AG04449 (cell line): Measurements from ENCODE around the gene FGA.

Experiments
- CTCF ChIA-PET: fragments of 350-600 bp; formaldehyde crosslinking; extraction: SDS; loops from one replicate; lab custom pipeline; 2021; ENCODE audit warnings: antibody characterized with exemption; lab: Yijun Ruan, JAX
- POLR2A ChIA-PET: fragments of 400-600, 350-600 bp; formaldehyde crosslinking; extraction: SDS; loops from one replicate; lab custom pipeline; 2020; ENCODE audit warnings: antibody characterized with exemption, inconsistent platforms; lab: Yijun Ruan, JAX
- DNase-seq: peaks from one replicate; pipeline ENCODE4 v3.0.0-alpha.2; 2010; ENCODE audit warnings: low read depth, low spot score
- H3K4me3 ChIP-seq: 2 replicates; pipeline ENCODE4 v1.5.1; 2011; ENCODE audit warnings: low read depth, mild to moderate bottlenecking, control low read depth, low read length
- CTCF ChIP-seq: IDR thresholded peaks from one replicate; pipeline ENCODE4 v1.5.1; 2011; ENCODE audit warnings: mild to moderate bottlenecking, moderate library complexity, low read length, control low read depth, inconsistent platforms; ENCODE audit not compliant: insufficient read depth; ENCODE audit errors: missing control alignments

The FGA gene

DNA sequence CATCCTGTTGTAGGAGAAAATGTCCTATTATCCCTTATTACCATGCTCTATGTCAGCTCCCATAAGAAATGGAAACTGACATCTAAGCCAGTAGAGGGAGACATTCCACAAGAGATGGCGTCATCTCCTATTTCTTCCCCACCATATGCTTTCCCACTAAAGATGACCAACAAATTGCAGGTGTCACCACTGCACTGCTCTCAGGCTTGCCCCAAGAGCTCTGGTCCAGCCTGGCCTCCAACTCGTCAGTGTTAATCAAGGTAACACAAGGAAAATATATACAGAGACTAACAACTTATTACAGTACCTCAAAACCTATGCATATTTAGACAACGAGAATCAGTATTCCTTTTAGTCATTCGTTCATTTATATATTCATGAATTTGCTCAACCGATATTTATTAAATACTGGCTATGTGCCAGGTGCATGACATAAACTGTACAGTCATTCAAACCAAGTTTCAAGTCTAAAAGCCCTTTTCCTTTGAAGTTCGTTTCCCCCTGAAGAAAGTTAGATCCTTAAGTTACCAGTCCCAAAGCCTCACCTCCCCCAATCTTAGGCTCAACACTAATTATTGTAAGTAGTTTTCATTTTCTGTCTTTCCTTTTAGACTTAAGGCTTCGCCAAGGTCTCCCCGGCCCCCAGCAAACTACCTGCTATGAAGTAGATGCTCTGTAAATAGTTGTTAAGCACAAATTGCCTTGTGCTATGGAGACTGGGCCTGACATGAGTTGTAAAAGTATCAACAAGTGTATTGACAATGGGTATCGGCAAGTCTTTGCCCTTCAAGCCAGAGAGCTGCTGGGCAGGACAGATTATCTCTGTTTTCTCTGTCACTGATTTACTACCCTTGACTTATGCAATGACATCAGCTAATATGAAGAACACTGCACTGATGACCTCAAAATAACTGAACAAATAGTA lies 30.8 kb downstream of the FGA start:
- H3K4me3 ChIP-seq = no peak overlapping the region
- no peak for DNase-seq
- POLR2A ChIA-PET = interaction anchor here (1.1 kb wide), 1 partner anchor 10 kb away, joined by 5 read pairs; the partner anchor contains the start of gene PLRG1

GRCh38 chr4:154559141-154559493 lies 31.4 kb downstream of the FGA start:
- ChIA-PET POLR2A (interaction anchor here (1.1 kb wide), 1 partner anchor 9 kb away, joined by 5 read pairs; the partner anchor contains the start of gene PLRG1), CTCF (interaction anchor here (0.7 to 8.4 kb wide), 24 partner anchors 9 to 1228 kb away, joined by 3 to 353 read pairs (median 4); partner anchors contain the start of genes FGA, FGG, PLRG1 and RBM46)
- H3K4me3 ChIP-seq = no peak overlapping the region
- DNase-seq = no peak
- no peak for TF ChIP-seq CTCF

More for the DNA sequence above, 30.8 kb downstream of the FGA start:
- peak; percentile 59 for TF ChIP-seq CTCF
- CTCF ChIA-PET = interaction anchor here (0.7 to 8.4 kb wide), 24 partner anchors 8 to 1228 kb away, joined by 3 to 353 read pairs (median 4); partner anchors contain the start of genes FGA, FGG, PLRG1 and RBM46

- CTCF ChIA-PET = interaction anchor here (0.6 to 6.6 kb wide), 23 partner anchors 7 to 823 kb away, joined by 3 to 128 read pairs (median 4); partner anchors contain the start of genes FGB, FGG and RBM46
- H3K4me3 ChIP-seq = no peak overlapping the region
- TF ChIP-seq CTCF = peak; percentile 60
- POLR2A ChIA-PET = interaction anchor here (0.6 kb wide), 1 partner anchor 1402 kb away, joined by 3 read pairs; the partner anchor contains the start of gene CTSO
- peak; percentile 55 for DNase-seq
Measured at GRCh38 chr4:154551872-154552686, 38.5 kb downstream of the FGA start.

DNA sequence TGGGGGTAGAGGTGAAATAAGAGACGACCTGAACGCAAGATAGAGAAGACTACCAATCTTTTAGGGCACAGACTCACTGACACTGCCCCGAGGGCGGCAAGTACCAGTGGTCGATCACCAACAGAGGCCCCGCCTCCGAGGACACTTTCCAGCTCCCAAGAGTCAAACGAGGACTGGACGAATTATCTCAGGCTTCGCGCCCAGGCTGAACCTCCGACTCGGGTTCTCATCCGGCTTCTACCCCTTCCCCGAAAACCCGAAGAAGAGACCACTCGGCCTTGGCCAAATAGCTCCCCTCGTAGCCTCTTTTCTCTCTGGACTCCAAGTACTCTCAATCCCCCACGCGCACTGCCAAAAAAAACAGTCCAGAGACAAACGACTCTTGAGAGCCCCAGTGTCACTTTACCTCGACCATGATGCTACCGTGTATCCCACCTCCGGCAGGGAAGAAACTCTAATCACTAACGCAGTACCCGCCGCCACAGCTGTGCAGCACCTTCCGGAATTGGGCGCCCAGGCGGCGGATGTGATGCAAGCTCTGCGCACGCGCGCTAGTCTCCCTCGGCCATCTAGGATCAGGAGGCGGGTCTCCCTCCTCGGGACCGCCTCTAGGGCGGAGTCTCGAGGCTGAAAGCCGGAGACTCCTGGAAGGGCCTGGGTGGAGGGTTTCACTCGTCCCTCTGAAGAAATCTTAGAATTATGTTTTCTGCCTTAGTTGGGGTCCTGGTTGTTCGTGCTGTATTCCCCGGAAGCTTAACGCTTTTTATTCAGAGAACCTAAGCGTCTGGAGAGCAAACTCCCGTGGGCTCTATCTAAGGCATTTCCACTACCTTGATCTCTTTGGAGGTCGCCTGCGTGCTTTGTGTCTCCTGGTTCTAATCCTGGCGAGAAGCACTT lies 40.4 kb downstream of the FGA start, which contains the start of gene PLRG1:
TSS of gene PLRG1 (minus strand) at position 507 of the 897 bp plus-strand sequence. CDS start at position 415, 92 bp downstream.
- POLR2A ChIA-PET = interaction anchor here (0.9 to 1.0 kb wide), 3 partner anchors 9 to 68 kb away, joined by 4 to 5 read pairs (median 4); partner anchors contain the start of gene FGG
- peak; percentile 58 for DNase-seq
- CTCF ChIA-PET = interaction anchor here (0.6 to 6.6 kb wide), 11 partner anchors 9 to 1261 kb away, joined by 3 to 128 read pairs (median 6); partner anchors contain the start of gene FGB
- TF ChIP-seq CTCF = no peak
- peak within 1 kb of the TSS; percentile 91 for H3K4me3 ChIP-seq

- no peak overlapping the region for H3K4me3 ChIP-seq
- ChIA-PET POLR2A (no interaction called here), CTCF (interaction anchor here (2.1 kb wide), 1 partner anchor 9 kb away, joined by 5 read pairs; no protein-coding TSS in a partner anchor)
- DNase-seq = no peak
- TF ChIP-seq CTCF = no peak
Measured at GRCh38 chr4:154545689-154546088, 44.9 kb downstream of the FGA start.
